Stimulated activated CD4-positive, alpha-beta T cell treated with anti-CD3 and anti-CD28 coated beads, Interleukin-1b, Interleukin-23, amount 100 ng/mL, for 1 hour (primary cell): Measurements from ENCODE around the gene HOXA6.

Experiments
- DNase-seq, 2 donors: peaks; one replicate each; pipeline ENCODE4 v3.0.0-alpha.2; 2020; ENCODE audit warnings: low read depth in 2 of 2

Gene HOXA6

DNA sequence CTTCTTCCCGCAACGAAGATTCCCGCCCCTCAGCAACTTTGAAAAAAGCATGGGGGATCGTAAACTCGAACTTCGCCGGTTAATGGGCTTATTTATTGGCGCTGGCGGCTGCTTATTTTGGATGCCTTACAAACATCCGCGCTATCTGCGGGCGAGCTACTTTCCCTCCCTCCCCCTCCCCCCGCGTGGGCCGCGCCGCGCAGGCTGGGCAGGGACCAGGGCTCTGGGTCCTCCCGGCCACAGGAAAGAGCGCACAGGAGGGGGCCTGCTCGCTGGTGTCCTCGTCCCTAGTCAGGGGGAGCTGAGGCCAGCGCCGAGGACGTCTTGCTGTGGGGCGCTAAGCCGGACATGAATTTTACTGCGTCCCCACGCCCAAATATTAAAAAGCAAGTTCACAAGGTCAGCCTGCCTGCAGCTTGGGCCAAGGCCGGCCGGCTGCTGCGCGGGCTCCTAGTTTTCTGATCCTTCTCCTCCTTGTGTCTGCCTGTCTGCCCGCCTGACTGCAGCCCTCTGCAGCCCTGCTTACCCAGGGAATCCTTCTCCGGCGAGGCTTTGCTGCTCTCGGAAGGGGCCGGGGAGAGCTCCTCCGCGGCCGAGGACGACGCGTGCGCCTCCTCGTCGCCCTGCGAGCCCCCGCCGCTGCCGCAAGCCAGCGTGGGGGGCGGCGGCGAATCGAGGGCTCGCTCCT is 25.4 kb upstream of the HOXA6 start:
- DNase-seq, result no peak

DNA sequence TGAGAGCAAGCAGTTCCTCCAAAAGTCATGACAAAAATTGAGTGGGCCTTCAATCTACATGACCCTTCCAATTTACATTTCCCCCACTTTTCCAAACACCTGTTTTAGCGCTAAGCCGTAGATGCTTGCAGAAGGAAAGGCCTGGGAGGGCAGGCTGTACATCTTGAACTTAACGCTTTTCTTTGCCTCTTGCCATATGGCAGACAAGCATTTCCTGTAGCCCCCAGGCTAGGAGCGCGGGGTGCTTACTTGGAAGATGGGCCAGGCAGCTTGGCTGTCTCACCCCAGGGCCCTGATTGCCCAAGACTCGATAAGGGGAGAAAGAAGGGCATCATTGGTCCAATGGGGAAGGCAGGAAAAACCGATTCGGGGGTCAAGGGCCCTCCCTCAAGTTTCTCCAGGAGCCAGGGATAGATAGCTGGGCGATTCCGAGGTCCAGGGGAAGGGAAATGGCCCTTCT is 24.8 kb upstream of the HOXA6 start:
- no peak for DNase-seq

DNA sequence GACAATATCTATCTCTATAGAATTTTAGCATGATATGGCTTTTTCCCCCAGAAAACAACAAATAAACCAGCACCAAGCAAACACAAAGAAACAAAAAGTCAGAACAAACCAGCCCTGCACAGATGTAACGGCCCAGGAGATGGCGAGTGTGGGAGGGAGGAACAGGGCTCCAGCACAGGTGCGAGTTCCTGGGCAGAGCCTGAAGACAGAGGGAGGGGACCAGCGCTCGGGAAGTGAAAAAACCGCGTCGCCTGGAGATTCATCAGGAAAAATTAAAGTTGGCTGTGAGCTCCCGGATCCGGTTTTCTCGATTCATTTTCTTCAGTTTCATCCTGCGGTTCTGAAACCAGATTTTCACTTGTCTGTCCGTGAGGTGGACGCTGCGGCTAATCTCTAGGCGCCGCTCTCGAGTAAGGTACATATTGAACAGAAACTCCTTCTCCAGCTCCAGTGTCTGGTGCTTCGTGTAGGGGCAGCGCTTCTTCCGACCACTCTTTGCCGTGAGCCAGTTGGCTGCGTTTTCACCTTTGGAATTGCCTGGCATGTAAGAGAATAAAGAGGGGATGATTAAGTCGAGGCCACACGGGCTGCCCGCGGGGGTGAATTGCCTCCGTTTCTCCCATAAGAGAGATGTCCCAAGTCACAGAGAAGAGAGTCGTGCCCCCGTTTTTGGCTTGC is 24.2 kb upstream of the HOXA6 start:
- no peak for DNase-seq

DNA sequence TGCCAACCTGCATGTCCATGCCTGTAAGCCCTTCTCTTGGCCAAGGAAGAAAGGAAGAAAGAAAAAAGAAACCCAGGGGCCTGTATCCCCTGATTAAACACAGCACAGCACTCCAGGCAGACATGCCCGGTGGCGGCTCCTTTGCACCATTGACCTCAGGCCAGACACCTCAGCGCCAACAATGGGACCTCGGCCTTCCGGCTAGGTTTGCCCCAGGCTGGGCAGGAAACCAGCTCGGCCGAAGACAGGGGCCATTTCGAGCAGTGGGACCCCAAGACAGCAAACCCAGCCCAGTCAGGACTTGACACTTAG is 23.7 kb upstream of the HOXA6 start:
- DNase-seq, result no peak

DNA sequence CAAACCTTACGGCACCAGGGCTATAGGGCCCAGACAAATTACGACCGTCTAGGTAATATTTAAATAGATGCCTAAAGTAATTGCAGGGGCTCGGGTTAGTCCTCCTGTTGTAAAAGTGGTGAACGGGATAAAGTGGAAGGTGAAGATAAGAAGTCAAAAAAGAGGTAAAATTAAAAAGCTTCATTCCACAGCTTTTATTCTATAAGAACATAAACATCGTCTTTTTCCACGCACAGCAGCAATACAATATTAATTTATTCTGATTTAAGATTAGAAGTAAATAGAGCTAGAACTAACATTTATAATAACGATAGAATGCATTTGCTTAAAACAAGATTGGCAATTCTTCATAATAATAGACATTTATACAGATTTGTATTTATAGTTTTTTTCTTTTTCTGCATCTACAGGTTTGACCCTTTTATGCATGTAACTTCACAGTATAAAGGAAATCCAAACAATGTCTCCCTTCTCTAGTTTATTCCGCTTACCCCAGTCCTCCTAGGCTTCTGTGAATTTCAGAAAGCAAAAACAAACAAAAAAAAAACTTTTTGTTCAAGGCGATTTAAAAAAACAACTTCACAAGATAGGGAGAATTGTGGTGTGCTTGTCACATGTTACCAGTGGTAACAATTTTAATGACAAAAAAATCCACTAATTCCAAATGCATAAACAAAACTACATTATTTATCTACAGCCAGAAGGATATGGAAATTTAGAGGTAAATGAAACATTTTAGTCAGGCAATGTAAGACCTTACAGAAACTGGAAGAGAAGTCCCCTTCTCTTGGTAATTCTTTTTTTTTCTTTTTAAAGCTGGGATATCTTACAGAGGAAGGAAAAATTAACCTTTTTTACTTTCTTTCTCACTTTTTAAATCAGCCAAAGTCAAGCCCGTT is 23.1 kb upstream of the HOXA6 start:
- no peak for DNase-seq

DNA sequence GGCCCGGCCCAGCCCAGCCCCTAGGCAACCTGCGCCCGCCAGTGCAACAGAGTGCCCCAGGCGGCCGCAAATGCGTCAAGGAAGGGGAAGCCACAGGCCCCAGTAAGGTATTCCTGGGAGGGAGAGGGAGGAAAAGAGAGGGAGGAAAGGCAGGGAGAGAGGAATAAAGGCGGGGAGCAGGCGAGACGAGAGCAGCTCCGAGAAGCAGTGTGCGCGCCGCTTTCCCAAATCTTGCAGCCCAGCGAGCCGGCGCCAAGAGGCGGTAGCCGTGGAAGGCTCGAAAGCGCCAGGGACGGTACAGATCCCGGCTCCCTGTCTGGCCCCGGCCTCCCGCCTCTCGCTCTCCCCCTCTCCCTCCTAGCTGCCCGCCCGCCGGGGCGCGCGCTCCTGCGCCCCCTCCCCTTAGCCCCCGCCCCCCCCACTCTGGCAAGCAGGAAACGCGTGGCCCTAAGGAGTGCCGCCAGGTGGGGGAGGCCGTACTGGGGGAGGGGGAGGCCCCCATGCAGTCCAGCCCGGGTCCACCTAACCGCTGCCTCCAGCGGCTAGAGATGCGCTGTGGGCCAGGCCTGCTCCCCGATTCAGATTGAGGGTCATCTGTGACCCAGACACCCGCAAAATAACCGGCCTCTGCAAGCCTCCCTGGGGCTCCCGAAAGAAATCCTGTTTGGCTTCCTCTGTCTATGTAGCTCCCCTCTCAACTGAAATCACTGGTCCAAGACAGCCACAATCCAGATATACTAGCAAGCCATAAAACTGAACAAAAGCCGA is 22.3 kb upstream of the HOXA6 start:
- no peak for DNase-seq

DNA sequence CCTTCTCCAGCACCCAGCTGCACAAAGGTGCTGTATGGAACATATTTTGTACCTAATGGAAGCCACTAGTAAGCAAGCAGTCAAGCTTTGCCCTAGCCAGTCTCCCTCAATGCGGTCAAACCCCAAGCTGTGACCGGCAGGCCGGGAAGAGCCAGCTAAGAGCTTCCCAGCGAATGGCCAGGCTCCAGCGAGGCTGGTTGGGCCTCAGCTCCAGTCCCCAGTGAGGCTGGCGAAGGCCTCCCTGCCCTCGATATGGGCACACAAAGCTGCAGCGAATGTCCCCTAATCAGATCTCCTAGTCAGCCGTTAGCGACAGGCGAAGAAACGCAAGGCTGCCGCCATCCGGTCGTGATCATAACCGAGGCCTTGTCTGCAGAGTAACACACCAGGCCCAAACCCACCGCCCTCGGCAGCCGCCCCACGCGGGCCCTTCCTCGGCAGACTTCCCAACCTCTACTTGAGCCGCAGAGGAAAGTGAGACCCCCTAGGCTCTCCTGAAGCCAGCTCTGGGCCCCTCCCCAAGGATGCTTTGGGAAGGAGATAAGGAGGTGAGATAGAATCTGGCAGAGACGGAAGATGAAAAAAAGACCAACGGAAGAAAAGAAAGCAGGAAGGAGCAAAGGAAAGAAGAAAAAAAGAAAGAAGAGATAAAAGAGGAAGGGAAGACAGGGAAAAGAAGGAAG is 20.8 kb upstream of the HOXA6 start:
- no peak for DNase-seq

DNA sequence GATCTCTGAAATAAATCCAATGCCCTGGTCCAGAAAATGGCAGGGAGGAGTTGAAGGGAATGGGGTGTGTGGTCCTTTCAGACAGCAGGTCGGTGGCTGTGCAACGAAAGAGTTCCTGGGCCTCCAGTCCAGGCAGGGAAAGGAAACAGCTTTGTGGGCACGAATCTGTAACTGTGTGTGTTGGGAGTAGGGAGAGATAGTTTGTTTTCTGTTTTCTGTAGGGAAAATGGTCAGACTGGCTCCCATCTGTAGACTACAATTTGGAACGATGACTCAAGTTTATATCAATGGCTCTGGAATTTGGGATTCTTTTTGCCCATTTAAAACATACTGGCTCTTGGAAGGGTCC is 20.3 kb upstream of the HOXA6 start:
- no peak for DNase-seq

DNA sequence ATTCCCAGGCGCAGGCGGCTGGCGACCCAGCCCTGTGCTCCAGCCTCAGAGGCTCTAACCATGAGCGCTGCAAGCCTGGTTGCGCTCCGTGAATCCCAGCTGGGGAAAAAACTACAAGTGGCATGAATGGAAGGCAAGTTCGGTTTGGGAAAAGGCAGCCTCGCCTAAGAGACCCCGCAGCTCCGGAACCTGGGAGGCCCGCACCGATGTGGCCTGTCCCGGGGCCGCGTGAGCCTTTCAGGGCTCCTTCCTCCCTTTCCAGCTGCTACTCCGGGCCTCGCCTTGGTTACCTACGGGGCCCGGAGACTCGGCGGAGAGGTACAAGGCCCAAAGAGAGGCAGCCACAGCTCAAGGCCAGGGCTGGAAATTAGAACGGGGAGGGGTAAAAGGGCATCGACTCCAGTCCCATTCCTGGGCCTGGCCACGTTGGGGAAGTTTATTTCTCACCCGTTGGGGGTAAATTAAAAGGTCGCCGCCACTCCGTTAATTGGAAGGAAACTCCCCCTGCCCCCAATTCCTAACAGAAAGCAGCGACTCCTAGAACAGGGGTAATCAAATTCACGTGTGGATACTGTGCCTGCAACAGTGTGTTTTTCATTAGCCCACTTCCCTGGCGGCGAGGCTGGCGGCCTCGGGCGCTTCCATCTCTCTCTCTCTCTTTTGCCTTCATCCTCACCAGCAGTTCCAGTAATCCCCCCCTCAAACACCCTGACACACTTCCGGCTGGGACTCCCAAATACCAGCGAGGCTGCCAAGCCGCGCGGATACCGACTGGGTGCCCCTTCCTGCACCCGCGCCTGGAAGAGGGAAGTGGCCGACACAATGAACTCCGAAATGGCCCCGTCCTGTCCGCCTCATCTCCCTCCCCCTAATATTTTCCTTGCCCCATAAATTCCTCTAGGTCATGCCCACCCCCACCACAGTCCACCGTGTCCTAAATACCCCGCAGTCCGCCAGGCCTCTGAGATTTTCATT is 19.2 kb upstream of the HOXA6 start:
- no peak for DNase-seq

DNA sequence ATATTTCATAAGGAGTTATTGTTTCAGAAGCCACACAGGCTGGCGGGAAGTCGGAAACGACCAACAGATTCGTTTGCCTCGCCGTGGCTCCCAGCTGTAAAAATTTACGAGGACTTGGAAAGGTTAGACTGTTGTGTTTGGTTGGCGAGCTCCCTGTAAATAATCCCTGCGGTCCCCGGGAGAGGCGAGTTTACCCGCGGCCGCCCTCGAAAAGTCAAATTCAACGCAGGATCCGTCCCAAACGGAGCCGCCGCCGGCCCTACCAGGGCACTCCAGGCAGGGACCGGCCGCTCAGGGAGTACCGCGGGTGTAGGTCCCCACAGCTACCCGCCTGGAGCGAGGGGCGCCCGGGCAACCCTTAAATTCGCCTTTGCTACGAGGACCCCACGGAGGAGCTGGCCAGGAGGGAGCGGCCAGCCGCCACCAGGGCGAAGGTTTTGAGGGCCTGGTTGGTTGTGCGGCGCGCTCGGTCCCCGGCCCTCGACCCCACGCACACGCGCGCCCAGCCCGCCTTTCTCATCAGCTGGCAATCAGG is 18.5 kb upstream of the HOXA6 start:
- no peak for DNase-seq

DNA sequence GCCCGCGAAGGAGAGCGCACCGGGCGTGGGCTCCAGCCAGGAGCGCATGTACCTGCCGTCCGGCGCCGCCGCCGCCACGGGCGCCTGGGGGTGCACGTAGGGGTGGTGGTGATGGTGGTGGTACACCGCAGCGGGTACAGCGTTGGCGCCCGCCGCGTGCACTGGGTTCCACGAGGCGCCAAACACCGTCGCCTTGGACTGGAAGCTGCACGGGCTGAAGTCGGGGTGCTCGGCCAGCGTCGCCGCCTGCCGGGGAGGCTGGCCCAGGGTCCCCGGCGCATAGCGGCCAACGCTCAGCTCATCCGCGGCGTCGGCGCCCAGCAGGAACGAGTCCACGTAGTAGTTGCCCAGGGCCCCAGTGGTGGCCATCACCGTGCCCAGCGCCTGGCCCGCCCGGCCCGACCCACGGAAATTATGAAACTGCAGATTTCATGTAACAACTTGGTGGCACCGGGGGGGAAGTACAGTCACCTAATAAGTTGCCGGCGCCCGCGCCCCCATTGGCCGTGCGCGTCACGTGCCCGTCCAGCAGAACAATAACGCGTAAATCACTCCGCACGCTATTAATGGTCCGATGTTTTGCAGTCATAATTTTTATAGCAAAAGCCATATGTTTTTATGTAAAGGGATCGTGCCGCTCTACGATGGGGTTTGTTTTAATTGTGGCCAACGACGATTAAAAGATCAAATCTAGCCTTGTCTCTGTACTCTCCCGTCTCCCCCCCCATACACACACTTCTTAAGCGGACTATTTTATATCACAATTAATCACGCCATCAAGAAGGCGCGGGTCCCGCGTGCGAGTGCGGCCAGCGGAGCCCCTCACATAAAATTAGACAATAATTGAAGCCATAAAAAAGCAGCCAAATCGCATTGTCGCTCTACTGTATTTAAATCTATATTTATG is 17.8 kb upstream of the HOXA6 start, which contains the start of gene HOXA9:
Gene HOXA9 (minus strand): TSS at position 449 of the 907 bp plus-strand sequence. CDS start 80 bp downstream, at position 369.
- no peak for DNase-seq

DNA sequence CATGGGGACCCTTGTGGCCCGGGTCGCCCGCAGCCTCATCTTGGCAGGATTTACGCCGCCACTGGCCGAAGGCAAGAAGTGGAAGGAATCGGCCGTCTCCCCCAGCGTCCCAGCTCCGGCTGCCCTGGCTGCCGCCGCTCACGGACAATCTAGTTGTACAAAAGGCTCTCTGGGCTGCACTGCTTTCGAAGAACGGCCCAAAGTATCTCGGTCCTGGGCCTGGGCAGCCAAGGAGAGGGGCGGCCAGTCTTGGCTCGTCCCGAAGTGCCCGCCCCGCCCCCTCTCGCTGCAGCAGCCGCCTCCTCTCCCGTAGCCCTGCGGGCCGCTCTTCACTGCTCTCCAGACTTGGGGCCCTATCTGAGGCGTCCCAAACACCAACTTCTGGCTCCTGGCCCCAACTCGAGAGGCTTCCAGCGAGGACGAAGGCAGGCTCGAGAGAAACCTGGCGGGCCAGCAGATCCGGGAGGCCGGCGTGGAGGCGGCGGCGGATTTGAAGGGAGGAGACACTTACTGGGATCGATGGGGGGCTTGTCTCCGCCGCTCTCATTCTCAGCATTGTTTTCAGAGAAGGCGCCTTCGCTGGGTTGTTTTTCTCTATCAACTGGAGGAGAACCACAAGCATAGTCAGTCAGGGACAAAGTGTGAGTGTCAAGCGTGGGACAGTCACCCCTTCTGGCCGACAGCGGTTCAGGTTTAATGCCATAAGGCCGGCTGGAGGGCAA is 17.0 kb upstream of the HOXA6 start:
- no peak for DNase-seq

DNA sequence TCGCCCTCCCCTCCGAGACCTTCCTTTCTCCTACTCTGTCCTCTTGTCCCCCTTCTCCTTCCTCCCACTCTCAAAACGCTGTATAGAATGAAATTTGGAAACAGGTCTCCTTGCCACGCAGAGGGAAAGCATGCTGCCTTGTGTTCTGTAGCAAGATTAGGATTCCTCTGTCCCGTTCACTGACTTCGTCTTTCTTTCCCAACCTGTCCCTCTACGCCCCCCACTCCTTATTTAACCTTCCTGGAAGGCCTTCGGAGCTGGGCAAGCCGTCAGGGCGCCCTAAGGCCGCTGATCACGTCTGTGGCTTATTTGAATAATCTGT is 16.4 kb upstream of the HOXA6 start:
- no peak for DNase-seq

DNA sequence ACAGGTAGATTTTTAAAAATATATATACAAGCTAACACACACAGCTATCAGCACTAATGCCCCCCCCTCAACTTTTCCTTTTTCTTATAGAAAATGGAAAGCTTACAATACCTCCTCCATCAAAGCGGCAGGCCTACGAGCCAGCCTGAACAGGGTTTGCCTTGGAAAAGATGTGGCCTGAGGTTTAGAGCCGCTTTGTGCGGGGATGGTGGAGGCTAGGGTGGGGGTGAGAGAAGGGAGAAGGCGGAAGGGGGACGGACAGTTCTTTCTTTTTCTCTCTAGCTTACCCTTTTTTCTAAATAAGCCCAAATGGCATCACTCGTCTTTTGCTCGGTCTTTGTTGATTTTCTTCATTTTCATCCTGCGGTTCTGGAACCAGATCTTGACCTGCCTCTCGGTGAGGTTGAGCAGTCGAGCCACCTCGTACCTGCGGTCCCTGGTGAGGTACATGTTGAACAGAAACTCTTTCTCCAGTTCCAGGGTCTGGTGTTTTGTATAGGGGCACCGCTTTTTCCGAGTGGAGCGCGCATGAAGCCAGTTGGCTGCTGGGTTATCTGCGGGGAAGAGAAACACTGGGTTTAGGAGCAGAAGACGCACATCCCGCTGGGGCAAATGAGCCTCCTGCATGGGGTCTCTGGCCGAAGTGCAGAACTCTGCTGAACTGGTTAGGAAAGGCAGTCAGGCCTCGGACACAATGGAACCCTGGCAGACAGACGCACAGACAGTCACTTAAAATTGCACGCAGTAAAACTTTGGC is 15.9 kb upstream of the HOXA6 start:
- DNase-seq, result no peak

DNA sequence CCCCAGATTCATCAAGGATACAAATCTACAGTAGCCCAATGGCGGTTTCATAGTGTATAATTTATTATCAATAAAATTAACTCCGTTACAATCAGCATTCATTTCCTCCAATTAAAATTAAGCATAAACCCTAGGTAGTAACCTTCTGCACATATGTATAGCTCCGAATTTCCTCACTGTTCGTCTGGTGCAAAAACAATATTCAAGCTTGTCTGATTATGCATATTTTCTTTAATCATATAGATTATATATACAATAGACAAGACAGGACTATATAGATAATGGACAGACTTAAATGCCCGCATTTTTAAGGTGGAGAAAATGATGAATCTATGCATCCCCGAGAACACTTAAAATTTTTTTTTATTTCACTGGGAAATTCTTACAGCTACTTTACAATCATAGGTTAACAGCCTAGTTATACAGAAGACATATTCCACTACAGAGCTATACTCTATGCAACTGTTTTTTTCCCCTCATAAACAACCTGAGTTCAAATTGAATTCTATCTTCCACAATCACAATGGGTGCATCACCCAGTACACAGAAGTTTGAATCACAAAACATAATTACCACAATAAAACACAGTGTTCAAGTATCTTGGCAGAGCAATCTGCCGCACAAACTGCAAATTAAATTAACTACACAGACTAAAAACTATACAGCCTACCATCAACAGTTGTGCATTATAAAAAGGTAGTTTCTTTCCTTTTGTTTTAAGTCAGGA is 15.2 kb upstream of the HOXA6 start:
- no peak for DNase-seq

DNA sequence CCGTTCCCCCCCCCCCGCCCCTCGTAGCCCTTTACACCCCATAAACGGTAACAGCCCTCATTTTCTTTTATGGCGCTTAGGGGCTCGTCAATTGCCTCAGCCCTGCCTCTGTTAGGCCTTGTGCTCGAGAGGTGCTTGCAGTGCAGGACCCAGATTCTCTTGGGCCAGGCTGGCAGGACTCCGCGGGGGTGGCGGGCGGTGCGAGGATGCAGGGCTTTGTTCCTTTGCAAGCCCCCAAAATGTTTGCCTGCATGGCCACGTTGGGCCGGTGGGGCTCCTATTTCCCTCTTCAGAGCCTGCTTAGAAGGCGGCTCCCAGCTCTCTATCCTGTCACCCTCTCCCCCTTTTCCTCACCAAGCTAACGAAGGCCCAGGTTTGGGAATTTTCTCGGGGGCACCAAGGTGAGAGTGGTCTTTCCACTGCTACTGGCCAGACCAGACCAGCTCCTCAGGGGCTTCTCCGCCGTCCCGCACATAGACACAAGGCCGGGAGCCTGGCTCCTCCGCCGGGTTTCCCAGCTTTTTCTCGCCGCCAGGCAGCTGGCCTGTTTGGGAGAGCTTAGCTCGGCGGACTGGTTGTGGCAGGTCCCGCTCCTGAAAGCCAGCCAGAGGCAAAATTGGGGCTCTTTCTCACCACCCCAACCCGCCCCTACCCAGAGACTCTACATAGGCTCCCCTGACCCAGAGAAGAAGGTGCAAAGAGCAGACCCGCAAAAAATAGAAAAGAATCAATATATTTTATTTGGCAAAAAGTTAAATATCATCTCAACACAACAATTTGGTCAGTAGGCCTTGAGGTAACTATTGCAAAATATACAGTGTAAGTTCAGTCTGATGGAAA is 14.4 kb upstream of the HOXA6 start:
- no peak for DNase-seq
